ENCODE results near the gene KRT28. TPM values are rescaled to one million over a fixed set of nuclear protein-coding genes. Genes with fewer than 3 reads are reported as not detected.
A peak's percentile ranks its signal among the peaks of the same experiment; 100 is the strongest.
"Not testable (repeated sequence)": the region's sequence is repeated elsewhere in the genome, so short reads cannot be mapped to it uniquely, and the experiment has no call there.

Gene KRT28
- total and polyA plus RNA-seq, 7 experiments from 2014 or later, result not detected

DNA sequence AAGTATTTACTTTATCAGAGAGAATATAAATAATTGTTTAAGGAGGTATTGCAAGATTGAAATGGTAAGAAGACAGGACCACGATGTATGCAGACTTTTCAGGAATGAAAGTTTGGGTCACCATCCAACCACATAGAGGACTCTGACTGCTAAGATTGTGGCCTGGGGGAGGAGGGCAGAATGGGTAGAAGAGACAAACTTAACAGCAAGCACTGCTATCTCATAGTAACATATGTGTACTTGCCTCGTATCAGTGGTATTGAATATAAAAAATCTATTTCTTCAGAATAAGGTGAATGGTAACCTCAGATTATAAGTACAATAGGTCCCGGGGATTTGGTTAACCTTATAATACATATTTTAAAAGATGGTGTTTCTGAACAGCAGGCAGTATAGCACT is 16.8 kb upstream of the KRT28 start:
- H3K27ac Mint-ChIP-seq, result peak overlapping the region in 3 of 9 donors; percentile 18 to 38 (median 25)

DNA sequence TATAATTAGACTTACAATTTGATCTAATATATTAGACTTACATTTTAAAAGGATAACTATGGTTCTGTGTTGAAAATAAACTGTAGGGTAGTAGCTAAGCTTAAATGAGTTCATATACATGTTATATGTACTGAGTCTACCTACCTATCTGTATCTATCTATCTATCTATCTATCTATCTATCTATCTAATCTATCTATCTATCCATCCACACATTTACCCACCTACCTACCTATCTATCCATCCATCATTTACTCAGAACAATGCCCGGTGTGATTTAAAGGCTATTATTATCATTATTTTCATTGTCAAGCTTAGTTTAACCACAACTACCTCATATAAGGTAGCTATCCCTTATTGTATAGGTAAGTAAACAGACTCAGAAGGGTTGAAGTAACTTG is 15.6 kb upstream of the KRT28 start:
- POLR2A ChIA-PET, result interaction anchor here (0.9 to 1.4 kb wide), 3 partner anchors 357 to 876 kb away, joined by 3 to 4 read pairs (median 4); partner anchors contain the start of gene EIF1

More for the DNA sequence above, 16.8 kb upstream of the KRT28 start:
- H3K4me3 ChIP-seq (ENCODE audit: low read length), result no peak overlapping the region
- Mint-ChIP-seq H3K36me3 (peaks cover 7 to 30% (median 21%) of the 10 kb centered on the region in 5 donors), H3K27me3 (peaks cover 20 to 38% (median 31%) of the 10 kb centered on the region in 5 donors), H3K4me1 (peaks cover 10 to 38% (median 31%) of the 10 kb centered on the region in 7 donors), H3K9me3 (peaks cover 0 to 16% (median 5%) of the 10 kb centered on the region in 11 donors), H3K4me3 (peak overlapping the region in 5 of 10 donors; percentile 19 to 98 (median 91))
- no peak overlapping the region for H3K27ac ChIP-seq (ENCODE audit: low read depth, low read length)
- no peak for DNase-seq
- intact Hi-C loops (cut with micrococcal nuclease), result loop anchor here in 1 of 2 donors (5.0 to 10.0 kb wide), 2 partner anchors 172 to 851 kb away; partner anchors contain the start of gene SMARCE1
- no peaks in the 10 kb centered on the region for H3K9me3 ChIP-seq (ENCODE audit: control insufficient read depth in 2 of 3, low read length in 3 of 3)
- no peak for ATAC-seq
- ChIA-PET POLR2A (interaction anchor here (0.9 to 1.3 kb wide), 2 partner anchors 355 to 872 kb away, joined by 3 to 9 read pairs; partner anchors contain the start of gene EIF1), CTCF (interaction anchor here (1.3 to 1.6 kb wide), 2 partner anchors 10 to 12 kb away, joined by 3 to 4 read pairs; no protein-coding TSS in a partner anchor)
- H3K36me3 ChIP-seq (ENCODE audit: control insufficient read depth in 2 of 3, insufficient read depth in 3 of 3, low read length in 3 of 3), result peaks cover 0 to 6% (median 4%) of the 10 kb centered on the region in 3 experiments
- peaks cover 0 to 2% of the 10 kb centered on the region in 2 donors for H3K27me3 ChIP-seq (ENCODE audit: control insufficient read depth in 2 of 2, insufficient read depth in 2 of 2, low read length in 2 of 2)
- H3K4me1 ChIP-seq (ENCODE audit: control insufficient read depth in 2 of 2, insufficient read depth in 2 of 2, low read length in 2 of 2), result peaks cover 9 to 13% of the 10 kb centered on the region in 2 donors

DNA sequence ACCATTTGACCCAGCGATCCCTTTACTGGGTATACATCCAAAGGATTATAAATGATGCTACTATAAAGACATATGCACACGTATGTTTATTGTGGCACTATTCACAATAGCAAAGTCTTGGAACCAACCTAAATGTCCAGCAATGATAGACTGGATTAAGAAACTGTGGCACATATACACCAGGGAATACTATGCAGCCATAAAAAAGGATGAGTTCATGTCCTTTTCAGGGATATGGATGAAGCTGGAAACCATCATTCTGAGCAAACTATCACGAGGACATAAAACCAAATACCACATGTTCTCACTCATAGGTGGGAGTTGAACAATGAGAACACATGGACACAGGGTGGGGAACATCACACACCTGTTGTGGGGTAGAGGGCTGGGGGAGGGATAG is 14.9 kb upstream of the KRT28 start:
- peaks cover 10 to 29% (median 20%) of the 10 kb centered on the region in 7 donors for H3K4me1 Mint-ChIP-seq
- ChIA-PET POLR2A (interaction anchor here (1.4 kb wide), 1 partner anchor 877 kb away, joined by 4 read pairs; no protein-coding TSS in a partner anchor), CTCF (interaction anchor here (0.7 kb wide), 1 partner anchor 848 kb away, joined by 3 read pairs; no protein-coding TSS in a partner anchor)
- H3K27me3 Mint-ChIP-seq, result peaks cover 38 to 54% (median 47%) of the 10 kb centered on the region in 5 donors
- H3K27ac ChIP-seq (ENCODE audit: low read depth, low read length); H3K36me3 ChIP-seq (ENCODE audit: control insufficient read depth in 2 of 3, insufficient read depth in 3 of 3, low read length in 3 of 3); H3K9me3 ChIP-seq (ENCODE audit: control insufficient read depth in 2 of 3, low read length in 3 of 3); H3K27ac Mint-ChIP-seq; H3K4me1 ChIP-seq (ENCODE audit: control insufficient read depth in 2 of 2, insufficient read depth in 2 of 2, low read length in 2 of 2); H3K4me3 Mint-ChIP-seq; ATAC-seq; H3K4me3 ChIP-seq (ENCODE audit: low read length); DNase-seq: not testable (repeated sequence)
- H3K27me3 ChIP-seq (ENCODE audit: control insufficient read depth in 2 of 2, insufficient read depth in 2 of 2, low read length in 2 of 2), result peaks cover 2 to 17% of the 10 kb centered on the region in 2 donors
- peaks cover 0 to 15% (median 5%) of the 10 kb centered on the region in 11 donors for H3K9me3 Mint-ChIP-seq
- intact Hi-C loops (cut with micrococcal nuclease), result loop anchor here in 1 of 2 donors (5.0 to 10.0 kb wide), 2 partner anchors 170 to 853 kb away; partner anchors contain the start of gene SMARCE1
- peaks cover 7 to 30% (median 21%) of the 10 kb centered on the region in 5 donors for H3K36me3 Mint-ChIP-seq

More for the DNA sequence above, 15.6 kb upstream of the KRT28 start:
- intact Hi-C loops (cut with micrococcal nuclease), result loop anchor here in 1 of 2 donors (5.0 to 10.0 kb wide), 2 partner anchors 171 to 852 kb away; partner anchors contain the start of gene SMARCE1
- no peak for DNase-seq
- no peak for ATAC-seq
- Histone ChIP-seq H3K4me3 (ENCODE audit: low read length) (no peak overlapping the region), H3K9me3 (ENCODE audit: control insufficient read depth in 2 of 3, low read length in 3 of 3) (no peaks in the 10 kb centered on the region), H3K4me1 (ENCODE audit: control insufficient read depth in 2 of 2, insufficient read depth in 2 of 2, low read length in 2 of 2) (peaks cover 9 to 13% of the 10 kb centered on the region in 2 donors), H3K36me3 (ENCODE audit: control insufficient read depth in 2 of 3, insufficient read depth in 3 of 3, low read length in 3 of 3) (peaks cover 0 to 6% (median 4%) of the 10 kb centered on the region in 3 experiments), H3K27ac (ENCODE audit: low read depth, low read length) (no peak overlapping the region), H3K27me3 (ENCODE audit: control insufficient read depth in 2 of 2, insufficient read depth in 2 of 2, low read length in 2 of 2) (peaks cover 0 to 11% of the 10 kb centered on the region in 2 donors)
- Mint-ChIP-seq H3K36me3 (peaks cover 7 to 30% (median 21%) of the 10 kb centered on the region in 5 donors), H3K27me3 (peaks cover 31 to 47% (median 40%) of the 10 kb centered on the region in 5 donors), H3K27ac (no peak overlapping the region), H3K9me3 (peaks cover 0 to 16% (median 5%) of the 10 kb centered on the region in 11 donors), H3K4me1 (peaks cover 10 to 36% (median 27%) of the 10 kb centered on the region in 7 donors), H3K4me3 (no peak overlapping the region)
- CTCF ChIA-PET, result interaction anchor here (0.7 to 1.6 kb wide), 5 partner anchors 9 to 848 kb away, joined by 3 to 5 read pairs (median 4); no protein-coding TSS in a partner anchor

DNA sequence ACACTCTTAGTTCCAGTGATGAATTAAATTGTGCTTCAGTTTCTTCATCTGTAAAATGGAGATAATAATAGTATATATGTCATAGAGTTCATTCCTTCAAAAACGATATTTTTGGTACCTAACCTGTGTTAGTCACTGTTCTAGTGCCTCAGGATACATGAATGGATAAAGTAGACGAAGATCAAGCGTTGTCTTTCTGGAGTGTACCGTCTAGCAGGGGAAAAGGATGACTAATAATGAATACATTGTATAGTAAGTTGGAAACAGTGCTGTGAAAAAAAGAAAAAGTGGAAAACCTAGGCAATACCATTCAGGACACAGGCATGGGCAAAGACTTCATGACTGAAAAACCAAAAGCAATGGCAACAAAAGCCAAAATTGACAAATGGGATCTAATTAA is 14.0 kb upstream of the KRT28 start:
- Mint-ChIP-seq H3K27me3 (peaks cover 45 to 63% (median 53%) of the 10 kb centered on the region in 5 donors), H3K4me1 (peaks cover 10 to 22% (median 14%) of the 10 kb centered on the region in 7 donors), H3K4me3 (no peak overlapping the region), H3K27ac (no peak overlapping the region), H3K9me3 (peaks cover 0 to 15% (median 5%) of the 10 kb centered on the region in 11 donors), H3K36me3 (peaks cover 7 to 30% (median 21%) of the 10 kb centered on the region in 5 donors)
- ChIA-PET POLR2A (no interaction called here), CTCF (no interaction called here)
- peaks cover 0 to 6% (median 4%) of the 10 kb centered on the region in 3 experiments for H3K36me3 ChIP-seq (ENCODE audit: control insufficient read depth in 2 of 3, insufficient read depth in 3 of 3, low read length in 3 of 3)
- no peaks in the 10 kb centered on the region for H3K9me3 ChIP-seq (ENCODE audit: control insufficient read depth in 2 of 3, low read length in 3 of 3)
- H3K27ac ChIP-seq (ENCODE audit: low read depth, low read length), result no peak overlapping the region
- H3K27me3 ChIP-seq (ENCODE audit: control insufficient read depth in 2 of 2, insufficient read depth in 2 of 2, low read length in 2 of 2), result peaks cover 4 to 17% of the 10 kb centered on the region in 2 donors
- intact Hi-C loops (cut with micrococcal nuclease), result loop anchor here in 1 of 2 donors (10.0 kb wide), 1 partner anchor 169 kb away; the partner anchor contains the start of gene SMARCE1
- DNase-seq, result no peak
- no peak overlapping the region for H3K4me3 ChIP-seq (ENCODE audit: low read length)
- no peak for ATAC-seq
- no peaks in the 10 kb centered on the region for H3K4me1 ChIP-seq (ENCODE audit: control insufficient read depth in 2 of 2, insufficient read depth in 2 of 2, low read length in 2 of 2)

DNA sequence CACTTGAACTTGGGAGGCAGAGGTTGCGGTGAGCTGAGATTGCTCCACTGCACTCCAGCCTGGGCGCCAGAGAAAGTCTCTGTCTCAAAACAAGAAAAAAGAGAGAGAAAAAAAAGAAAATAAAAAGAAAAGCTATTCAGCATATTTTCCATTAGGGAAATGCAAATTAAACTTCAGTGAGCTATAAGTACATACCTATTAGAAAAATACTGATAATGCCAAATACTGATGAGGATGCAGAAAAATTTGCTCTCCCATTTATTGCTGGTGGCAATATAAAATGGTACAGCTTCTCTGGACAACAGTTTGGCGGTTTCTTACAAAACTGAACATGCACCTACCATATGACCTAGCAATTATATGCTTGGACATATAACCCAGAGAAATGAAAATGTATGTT is 12.9 kb upstream of the KRT28 start:
- no peaks in the 10 kb centered on the region for H3K4me1 ChIP-seq (ENCODE audit: control insufficient read depth in 2 of 2, insufficient read depth in 2 of 2, low read length in 2 of 2)
- CTCF ChIA-PET, result interaction anchor here (0.6 kb wide), 1 partner anchor 227 kb away, joined by 3 read pairs; no protein-coding TSS in a partner anchor
- intact Hi-C loops (cut with micrococcal nuclease), result loop anchor here in 1 of 2 donors (10.0 kb wide), 1 partner anchor 168 kb away; the partner anchor contains the start of gene SMARCE1

DNA sequence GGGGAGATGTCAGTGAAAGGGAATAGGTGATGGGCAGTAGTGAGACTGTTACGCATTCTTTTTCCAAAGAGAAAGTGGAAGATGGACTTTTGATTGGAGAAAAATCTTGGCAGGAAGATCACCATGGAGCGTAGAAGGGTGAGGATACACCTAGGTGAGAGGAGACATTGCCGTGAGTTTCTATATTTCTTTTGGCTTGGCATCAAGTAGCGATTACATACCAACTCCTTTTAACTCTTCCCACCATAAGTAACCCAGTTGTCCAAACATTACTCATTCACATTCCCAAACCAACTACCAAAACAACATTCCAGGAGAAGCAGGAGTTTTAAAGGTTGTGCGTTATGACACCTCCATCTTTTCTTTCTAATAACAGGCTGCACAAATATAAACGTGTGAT is 10.7 kb upstream of the KRT28 start:
- no peak overlapping the region for H3K4me3 Mint-ChIP-seq
- no peak overlapping the region for H3K27ac Mint-ChIP-seq
- ATAC-seq, result no peak
- Histone ChIP-seq H3K27ac (ENCODE audit: low read depth, low read length) (no peak overlapping the region), H3K36me3 (ENCODE audit: control insufficient read depth in 2 of 3, insufficient read depth in 3 of 3, low read length in 3 of 3) (no peaks in the 10 kb centered on the region), H3K9me3 (ENCODE audit: control insufficient read depth in 2 of 3, low read length in 3 of 3) (no peaks in the 10 kb centered on the region), H3K4me3 (ENCODE audit: low read length) (no peak overlapping the region), H3K27me3 (ENCODE audit: control insufficient read depth in 2 of 2, insufficient read depth in 2 of 2, low read length in 2 of 2) (peaks cover 4 to 17% of the 10 kb centered on the region in 2 donors), H3K4me1 (ENCODE audit: control insufficient read depth in 2 of 2, insufficient read depth in 2 of 2, low read length in 2 of 2) (no peaks in the 10 kb centered on the region)
- peaks cover 66 to 88% (median 81%) of the 10 kb centered on the region in 5 donors for H3K27me3 Mint-ChIP-seq
- H3K4me1 Mint-ChIP-seq, result no peaks in the 10 kb centered on the region
- peaks cover 0 to 10% (median 0%) of the 10 kb centered on the region in 5 donors for H3K36me3 Mint-ChIP-seq
- ChIA-PET POLR2A (interaction anchor here (0.5 to 0.7 kb wide), 2 partner anchors 191 to 424 kb away, joined by 3 read pairs; no protein-coding TSS in a partner anchor), CTCF (no interaction called here)
- DNase-seq, result no peak
- peaks cover 0 to 11% (median 0%) of the 10 kb centered on the region in 11 donors for H3K9me3 Mint-ChIP-seq
- intact Hi-C loops (cut with micrococcal nuclease), result loop anchor here in 1 of 2 donors (10.0 kb wide), 1 partner anchor 166 kb away; the partner anchor contains the start of gene SMARCE1

More for the DNA sequence above, 12.9 kb upstream of the KRT28 start:
- Mint-ChIP-seq H3K4me3 (no peak overlapping the region), H3K36me3 (peaks cover 7 to 22% (median 14%) of the 10 kb centered on the region in 5 donors), H3K4me1 (peaks cover 4 to 12% (median 8%) of the 10 kb centered on the region in 7 donors), H3K27ac (no peak overlapping the region), H3K9me3 (peaks cover 0 to 12% (median 4%) of the 10 kb centered on the region in 11 donors), H3K27me3 (peaks cover 57 to 74% (median 65%) of the 10 kb centered on the region in 5 donors)
- Histone ChIP-seq H3K27me3 (ENCODE audit: control insufficient read depth in 2 of 2, insufficient read depth in 2 of 2, low read length in 2 of 2) (peaks cover 4 to 17% of the 10 kb centered on the region in 2 donors), H3K9me3 (ENCODE audit: control insufficient read depth in 2 of 3, low read length in 3 of 3) (no peaks in the 10 kb centered on the region), H3K27ac (ENCODE audit: low read depth, low read length) (no peak overlapping the region), H3K4me3 (ENCODE audit: low read length) (no peak overlapping the region), H3K36me3 (ENCODE audit: control insufficient read depth in 2 of 3, insufficient read depth in 3 of 3, low read length in 3 of 3) (peaks cover 0 to 6% (median 4%) of the 10 kb centered on the region in 3 experiments)
- ATAC-seq (no peak), DNase-seq (no peak)
- POLR2A ChIA-PET, result interaction anchor here (0.5 kb wide), 1 partner anchor 8 kb away, joined by 3 read pairs; no protein-coding TSS in a partner anchor
